GM19023 (cell line): ENCODE results near the gene LRRC61.
"Not testable (repeated sequence)": the region's sequence is repeated elsewhere in the genome, so short reads cannot be mapped to it uniquely, and the experiment has no call there.

ENCODE experiments used
- ATAC-seq: cut with Tn5 transposase; IDR thresholded peaks from one replicate; pipeline ENCODE4 v1.9.1; 2021; ENCODE audit warnings: mild to moderate bottlenecking, moderate library complexity; ENCODE audit not compliant: unreplicated experiment

Gene LRRC61

DNA sequence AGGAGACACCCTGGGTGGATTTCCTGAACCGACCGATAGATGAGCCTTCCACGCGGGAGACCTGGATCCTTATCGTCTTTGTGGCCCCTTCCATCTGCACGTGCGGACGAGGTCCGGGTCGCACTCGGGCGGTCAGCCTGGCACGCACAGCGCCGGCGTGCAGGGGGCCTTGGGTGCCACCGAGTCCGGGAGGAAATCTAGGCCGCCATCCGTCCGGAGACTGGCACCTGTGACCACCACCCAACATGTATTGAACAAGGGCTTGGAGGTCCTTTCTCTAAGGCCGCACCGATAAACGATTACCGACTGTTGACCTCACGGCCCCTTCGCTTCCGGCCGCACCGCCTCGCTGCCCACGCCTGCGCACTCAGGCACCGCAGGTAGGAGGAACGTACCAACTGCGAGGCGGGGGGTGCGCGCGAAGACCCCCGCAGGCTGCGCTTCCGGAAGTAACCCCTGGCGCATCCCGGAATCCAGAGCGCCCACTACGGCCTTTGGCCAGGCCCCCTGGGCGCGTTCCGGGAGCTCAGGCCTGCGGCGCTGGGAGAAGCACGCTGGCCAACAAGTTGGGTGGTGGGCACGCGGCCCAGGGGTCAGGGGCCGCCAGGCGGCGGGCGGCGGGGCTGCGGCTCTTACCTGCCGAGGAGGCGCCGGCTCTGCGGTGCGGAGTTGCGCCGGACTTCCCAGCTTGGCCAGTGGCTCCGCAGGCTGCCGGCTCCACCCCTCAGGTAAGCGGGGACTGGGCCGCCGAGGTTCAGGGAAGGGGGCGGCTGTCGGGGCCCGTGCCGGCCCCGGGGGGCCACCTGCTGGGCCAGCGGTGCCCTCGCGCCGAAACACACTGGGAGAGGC is at the start of gene LRRC61, which contains the start of gene ACTR3C:
TSS of gene LRRC61 (plus strand) at position 523 of the 849 bp plus-strand sequence. CDS start 13,507 bp downstream, outside the sequence.
TSS of gene ACTR3C (minus strand) at position 713 of the 849 bp plus-strand sequence. CDS start 28,249 bp downstream, outside the sequence.
- peak; percentile 60 for ATAC-seq

DNA sequence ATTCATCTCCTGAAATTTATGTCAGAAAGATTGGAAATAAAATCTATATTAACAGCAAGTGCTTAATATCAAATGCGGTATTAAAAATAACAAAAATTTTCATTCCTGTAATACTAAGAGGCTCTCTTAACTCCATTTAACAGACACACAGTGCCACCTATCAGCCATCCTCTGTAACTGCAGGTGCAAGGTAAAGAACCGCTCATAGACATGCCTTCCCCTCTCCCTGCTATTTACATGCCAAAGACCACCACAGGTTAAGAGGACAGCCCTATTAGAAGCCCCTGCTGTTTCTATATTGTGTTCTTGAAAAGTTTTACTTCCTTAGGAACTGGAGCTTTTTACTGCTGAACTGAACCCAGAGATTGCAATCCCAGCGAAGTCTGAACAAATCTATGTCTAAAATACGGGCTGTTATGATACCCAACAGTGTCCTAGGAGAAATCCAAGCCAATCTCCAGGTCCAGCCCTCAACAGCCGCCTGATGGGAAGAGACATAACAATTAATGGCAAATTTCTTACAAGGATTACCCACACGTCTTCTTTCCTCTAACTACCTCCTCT is 46.9 kb upstream of the LRRC61 start:
- not testable (repeated sequence) for ATAC-seq

DNA sequence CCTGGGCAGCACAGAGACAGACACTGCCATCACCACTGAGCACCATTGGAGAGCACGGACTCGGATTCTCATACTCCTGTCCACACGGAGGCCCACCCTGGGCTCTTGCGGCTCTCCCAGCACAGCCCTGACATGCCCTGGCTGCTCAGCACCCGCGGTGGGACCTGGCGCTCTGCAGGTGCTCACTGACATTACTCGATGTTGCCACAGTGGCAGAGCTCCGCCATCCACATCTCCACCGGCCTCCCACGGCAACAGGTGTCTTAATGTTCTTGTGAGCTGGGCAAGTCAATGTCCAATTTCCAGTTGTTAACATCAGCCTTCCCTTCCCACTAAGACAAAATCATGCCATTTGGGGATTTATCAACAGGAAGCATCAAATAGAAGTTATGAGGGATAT is 44.8 kb upstream of the LRRC61 start:
- not testable (repeated sequence) for ATAC-seq

DNA sequence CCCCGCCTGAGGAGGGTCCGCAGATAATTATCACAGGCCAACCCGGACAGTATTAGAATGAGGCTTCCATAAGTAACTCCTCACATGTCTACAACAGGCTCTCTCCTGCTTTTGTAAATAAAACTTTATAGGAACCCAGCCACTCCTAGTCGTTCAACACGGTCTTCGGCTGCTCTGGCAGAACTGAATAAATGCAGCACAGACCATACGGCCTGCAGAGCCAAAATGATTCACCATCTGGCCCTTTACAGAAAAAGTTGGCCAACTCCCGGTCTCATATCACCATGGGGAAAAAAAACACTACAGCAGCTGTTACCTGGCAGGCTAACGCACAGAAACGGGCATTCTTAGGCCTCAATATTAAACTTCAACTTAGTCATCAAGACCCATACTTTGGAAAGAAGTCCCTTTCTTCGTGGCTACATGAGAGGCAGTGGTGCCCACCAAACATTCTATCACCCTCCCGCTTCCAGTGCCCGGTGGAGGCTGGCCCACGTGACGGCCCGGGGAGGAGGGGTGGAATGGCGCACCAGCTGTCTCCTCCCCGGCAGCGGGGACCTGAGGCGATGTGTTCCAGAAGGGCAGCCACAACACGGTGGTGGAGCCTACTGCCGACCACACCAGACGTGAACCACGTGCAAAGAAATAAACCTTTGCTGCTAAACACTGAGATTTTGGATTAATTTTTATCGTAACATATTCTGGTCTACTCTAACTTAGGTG is 41.3 kb upstream of the LRRC61 start:
- not testable (repeated sequence) for ATAC-seq

DNA sequence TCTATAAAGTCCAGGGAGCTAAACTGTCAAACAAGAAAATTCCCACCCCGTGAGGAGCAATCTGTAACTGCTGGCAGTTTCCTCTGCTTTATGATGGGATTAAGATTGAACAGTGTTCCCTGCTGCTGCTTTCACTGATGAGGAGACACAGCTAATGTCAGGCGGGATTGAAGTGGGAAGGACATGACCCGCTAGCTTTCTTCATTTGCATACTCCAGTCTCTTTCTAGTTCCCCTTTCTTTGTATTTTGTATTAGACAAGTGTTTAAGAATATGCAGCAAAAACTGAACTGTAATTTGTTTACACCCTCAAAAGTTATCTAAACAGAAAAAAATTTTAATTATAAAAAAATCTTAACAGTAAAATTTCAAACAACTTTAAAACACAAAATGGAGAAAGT is 40.0 kb upstream of the LRRC61 start:
- not testable (repeated sequence) for ATAC-seq

- ATAC-seq = not testable (repeated sequence)
These were observed 39.5 kb upstream of the LRRC61 start for GRCh38 chr7:150283608-150284007.

- peak; percentile 57 for ATAC-seq
These were observed 37.1 kb upstream of the LRRC61 start for GRCh38 chr7:150285849-150286754.

- not testable (repeated sequence) for ATAC-seq
These were observed 35.3 kb upstream of the LRRC61 start for GRCh38 chr7:150287815-150288214.

DNA sequence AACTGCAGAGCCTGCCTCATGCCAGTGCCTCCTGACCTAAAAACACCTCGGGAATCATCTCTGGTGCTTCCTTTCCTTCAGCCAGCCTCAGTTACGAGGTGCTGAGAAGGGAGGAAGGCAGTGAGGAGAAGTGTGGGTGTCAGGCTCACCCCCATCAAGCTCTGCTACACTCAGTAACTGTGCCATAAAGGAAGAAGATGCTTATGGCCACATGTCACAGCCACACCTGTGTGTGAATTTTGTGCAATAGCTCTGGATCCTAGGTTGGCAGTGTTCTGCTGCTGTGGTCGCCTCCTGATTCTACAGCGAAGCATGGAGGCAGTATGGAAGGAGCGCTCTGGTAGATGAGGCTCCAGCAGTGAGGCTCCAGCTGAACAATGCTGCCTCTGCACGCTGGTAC is 34.3 kb upstream of the LRRC61 start:
- ATAC-seq = not testable (repeated sequence)

DNA sequence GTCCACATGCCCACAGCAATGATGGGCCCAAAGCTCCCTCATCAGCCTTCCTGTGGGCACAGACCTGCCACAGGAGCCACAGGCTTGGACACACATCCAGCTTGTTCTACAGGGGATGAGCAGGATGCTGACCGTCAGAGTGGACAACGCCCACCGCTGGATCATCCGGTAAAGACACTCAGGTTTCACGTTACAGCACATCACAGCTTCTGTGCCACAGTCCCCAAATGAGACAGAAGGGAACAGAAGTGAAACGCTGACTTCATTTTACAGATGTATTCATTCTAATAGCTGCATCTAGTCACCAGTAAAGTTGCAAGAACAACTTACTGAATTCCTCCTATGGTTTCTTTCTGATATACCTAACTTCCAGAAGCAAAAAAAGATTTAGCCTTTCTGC is 32.8 kb upstream of the LRRC61 start:
- not testable (repeated sequence) for ATAC-seq

- ATAC-seq = not testable (repeated sequence)
These were observed 28.1 kb upstream of the LRRC61 start for GRCh38 chr7:150295027-150295426.

- not testable (repeated sequence) for ATAC-seq
These were observed 27.5 kb upstream of the LRRC61 start for GRCh38 chr7:150295614-150296013.

DNA sequence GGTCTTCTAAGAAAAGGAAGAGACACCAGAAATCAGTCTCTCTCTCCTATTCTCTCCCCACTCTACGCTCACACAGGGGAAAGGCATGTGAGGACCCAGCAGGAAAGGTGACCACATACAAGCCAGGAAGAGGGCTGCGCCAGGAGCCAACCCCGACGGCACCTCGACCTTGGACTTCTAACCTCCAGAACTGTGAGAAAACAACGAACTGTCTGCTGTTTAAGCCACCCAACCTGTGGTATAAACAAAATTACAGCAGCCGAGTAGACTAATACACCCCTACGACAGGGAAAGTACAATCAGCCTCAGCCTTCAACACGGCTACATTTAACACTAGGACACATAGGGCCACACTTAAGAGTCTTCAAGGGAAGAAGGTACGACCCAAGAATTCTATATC is 26.4 kb upstream of the LRRC61 start:
- ATAC-seq = not testable (repeated sequence)

GRCh38 chr7:150297978-150298377 is 25.2 kb upstream of the LRRC61 start:
- ATAC-seq = not testable (repeated sequence)

GRCh38 chr7:150302908-150303310 is 20.2 kb upstream of the LRRC61 start:
- ATAC-seq = not testable (repeated sequence)

DNA sequence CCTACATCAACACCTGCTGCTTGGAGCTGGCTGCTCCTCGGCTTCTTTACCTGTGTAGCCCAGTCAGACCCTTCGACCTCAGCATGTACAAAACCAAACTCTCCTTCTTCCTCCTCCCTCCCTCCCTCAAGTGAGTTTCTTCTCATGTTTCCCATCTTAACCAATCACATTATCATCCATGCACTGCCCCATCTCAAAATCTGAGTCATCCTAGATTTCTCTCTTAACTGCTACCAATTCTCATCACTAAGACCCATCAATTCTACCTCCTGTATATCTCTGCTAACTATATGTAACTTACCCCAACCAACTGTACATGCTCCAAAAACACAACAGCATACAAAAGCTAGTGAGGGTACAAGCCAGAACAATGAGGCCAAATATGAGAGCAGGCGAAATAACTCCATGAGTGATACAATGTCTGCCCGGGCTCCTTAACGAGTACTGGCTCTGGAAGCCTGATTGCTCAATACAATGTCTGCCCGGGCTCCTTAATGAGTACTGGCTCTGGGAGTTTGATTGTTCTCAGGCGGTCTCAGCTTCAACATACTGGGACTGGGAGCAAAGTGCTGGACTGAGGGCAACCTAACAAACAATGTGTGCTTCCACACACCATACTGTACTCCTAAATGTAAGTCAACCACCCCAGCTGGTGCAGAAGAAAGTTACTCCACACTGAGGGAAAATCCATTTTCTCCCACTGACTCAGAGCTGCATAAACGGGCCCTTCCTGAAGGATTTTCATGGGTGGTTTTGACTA is 18.5 kb upstream of the LRRC61 start:
- ATAC-seq = not testable (repeated sequence)

DNA sequence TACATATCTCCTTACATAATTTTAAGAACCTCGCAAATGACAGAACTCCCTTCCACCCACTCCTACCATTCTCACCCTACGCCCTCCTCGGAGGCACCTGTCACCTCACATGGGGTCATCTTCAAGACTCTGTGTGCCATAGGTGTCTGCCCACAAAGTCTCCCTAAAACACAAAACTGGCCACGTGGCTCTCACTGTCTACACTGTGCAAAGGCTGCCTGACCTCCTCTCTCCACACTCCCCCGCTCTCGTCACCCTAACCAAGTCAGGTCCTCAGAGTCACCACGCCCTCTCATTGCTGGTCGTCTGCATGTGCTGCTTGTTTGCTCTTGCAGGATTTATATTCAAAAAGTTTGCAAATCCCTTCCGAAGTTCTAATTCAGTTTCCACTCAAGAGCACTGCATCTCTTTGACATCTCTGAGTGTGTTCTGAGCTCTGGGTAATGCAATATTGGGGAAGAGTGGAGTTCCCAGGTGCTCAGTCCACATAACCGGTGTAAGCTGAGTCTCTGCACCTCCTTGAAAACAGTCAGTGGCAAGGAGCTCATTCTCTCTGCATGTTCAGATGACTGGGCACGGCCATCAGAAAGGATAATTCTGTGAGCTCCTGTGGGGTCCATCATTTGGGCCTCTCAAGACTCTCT is 17.8 kb upstream of the LRRC61 start:
- ATAC-seq = not testable (repeated sequence)

DNA sequence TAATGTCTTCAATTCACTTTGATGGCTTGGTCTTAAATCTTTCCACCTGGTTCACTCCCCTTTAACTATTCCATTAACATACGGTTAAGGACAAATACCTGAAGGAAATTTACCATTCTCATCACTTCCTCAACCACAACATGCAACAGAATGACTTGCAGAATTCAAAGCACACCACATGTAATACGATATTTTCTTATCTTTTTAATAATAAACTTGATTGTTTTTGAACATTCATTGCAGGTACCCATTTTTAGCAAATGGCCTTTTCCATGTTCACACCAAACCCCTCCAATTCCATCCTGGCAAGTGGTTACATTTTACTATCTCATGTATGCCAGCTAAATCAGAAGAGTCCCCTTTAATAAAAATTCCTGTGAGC is 17.3 kb upstream of the LRRC61 start:
- not testable (repeated sequence) for ATAC-seq

- not testable (repeated sequence) for ATAC-seq
These were observed 16.8 kb upstream of the LRRC61 start for GRCh38 chr7:150306377-150306776.
